Vagina (tissue), 2 donors: ENCODE data around the gene HTR3A.

Source experiments
- POLR2A ChIP-seq, 2 donors: fragments of 450-650 bp; IDR thresholded peaks; one replicate each; pipeline ENCODE4 v1.6.1; 2017; ENCODE audit warnings: antibody characterized with exemption in 2 of 2, mild to moderate bottlenecking in 2 of 2, moderate library complexity in 2 of 2
- POLR2AphosphoS5 ChIP-seq, 2 donors: sonication (generic); formaldehyde crosslinking; IDR thresholded peaks; one replicate each; pipeline ENCODE4 v1.9.0; 2017; ENCODE audit warnings: antibody characterized with exemption in 2 of 2, mild to moderate bottlenecking in 2 of 2, low read depth in 1 of 2; ENCODE audit not compliant: insufficient read depth in 1 of 2
- TF ChIP-seq, protein P1 (sequence below), 3 experiments: fragments of 450-650 bp in 2 of 3; fragments of 200-600 bp in 1 of 3; sonication (generic) in 1 of 3; IDR thresholded peaks; one replicate each; pipeline ENCODE4 v1.5.1; 2017 to 2019; ENCODE audit warnings: antibody characterized with exemption in 3 of 3, mild to moderate bottlenecking in 2 of 3, moderate library complexity in 2 of 3

DNA sequence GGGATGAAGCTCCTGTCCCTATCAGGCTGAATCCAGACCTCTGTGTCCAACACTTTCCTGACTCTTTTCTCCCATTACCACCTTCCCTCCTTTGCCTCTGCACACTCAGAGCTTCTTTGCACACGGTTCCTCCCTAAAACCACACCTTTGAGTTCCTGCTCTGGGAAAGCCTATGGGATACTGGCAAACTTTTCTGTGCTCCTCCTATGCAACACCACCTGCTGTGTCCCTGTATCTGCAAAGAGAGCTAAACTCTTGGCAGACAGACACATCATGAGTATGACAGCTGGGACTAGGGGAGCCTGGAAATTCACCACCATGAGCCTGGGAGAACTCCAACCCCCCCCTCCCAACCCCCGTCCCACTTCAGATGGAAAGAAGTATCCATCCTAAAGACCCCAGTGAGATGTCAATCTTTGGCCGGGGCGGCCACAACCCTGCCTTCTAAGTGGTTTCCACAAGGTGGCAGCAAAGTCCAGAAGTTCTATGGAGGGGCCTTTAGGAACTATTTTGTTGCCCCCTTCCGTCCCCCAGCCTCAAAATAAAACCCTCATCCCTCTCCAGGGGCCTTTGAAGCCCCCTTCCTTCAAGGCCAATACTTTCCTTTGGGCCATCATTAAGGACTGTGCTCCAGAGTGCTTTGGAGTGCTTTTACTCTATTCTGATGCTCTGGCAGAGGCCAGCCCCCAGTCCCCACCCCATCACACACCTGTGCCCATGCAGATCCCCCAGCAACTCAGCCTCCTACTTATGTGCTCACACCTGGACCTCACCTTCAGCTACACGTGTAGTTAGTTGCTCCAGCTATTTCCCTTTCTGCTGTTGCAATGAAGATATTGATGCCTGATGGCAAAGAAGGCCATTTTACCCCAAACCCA lies 19.4 kb downstream of the HTR3A start:
- TF ChIP-seq, protein P1, sequence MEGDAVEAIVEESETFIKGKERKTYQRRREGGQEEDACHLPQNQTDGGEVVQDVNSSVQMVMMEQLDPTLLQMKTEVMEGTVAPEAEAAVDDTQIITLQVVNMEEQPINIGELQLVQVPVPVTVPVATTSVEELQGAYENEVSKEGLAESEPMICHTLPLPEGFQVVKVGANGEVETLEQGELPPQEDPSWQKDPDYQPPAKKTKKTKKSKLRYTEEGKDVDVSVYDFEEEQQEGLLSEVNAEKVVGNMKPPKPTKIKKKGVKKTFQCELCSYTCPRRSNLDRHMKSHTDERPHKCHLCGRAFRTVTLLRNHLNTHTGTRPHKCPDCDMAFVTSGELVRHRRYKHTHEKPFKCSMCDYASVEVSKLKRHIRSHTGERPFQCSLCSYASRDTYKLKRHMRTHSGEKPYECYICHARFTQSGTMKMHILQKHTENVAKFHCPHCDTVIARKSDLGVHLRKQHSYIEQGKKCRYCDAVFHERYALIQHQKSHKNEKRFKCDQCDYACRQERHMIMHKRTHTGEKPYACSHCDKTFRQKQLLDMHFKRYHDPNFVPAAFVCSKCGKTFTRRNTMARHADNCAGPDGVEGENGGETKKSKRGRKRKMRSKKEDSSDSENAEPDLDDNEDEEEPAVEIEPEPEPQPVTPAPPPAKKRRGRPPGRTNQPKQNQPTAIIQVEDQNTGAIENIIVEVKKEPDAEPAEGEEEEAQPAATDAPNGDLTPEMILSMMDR (IDR thresholded peaks at IDR 0.05), result peak in 2 of 3 experiments; percentile 53 to 78
- no peak for TF ChIP-seq POLR2A (IDR thresholded peaks at IDR 0.05)
- TF ChIP-seq POLR2AphosphoS5 (IDR thresholded peaks at IDR 0.05; ENCODE audit: insufficient read depth in 1 of 2, low read depth in 1 of 2), result no peak
